ENCODE data around the gene KLHL30. TPM values are rescaled to one million over a fixed set of nuclear protein-coding genes. Genes with fewer than 3 reads are reported as not detected.

Gene KLHL30
- total RNA-seq, 2 experiments from 2014 or later = 0.09 to 1.9 TPM

GRCh38 chr2:238143239-238143951 lies 4.9 kb downstream of the KLHL30 start:
- no peak for DNase-seq (ENCODE audit: low spot score)
- intact Hi-C loops (cut with micrococcal nuclease; ENCODE audit: unreplicated experiment) = no loop called here
- H3K79me2 ChIP-seq (ENCODE audit: insufficient read depth, low read depth, low read length) = no peaks in the 10 kb centered on the region
- H3K27ac ChIP-seq (ENCODE audit: low read depth, low read length, poor library complexity, severe bottlenecking) = no peak overlapping the region
- no TSS peak for BruUV-seq (replicated peaks)
- H4K20me1 ChIP-seq (ENCODE audit: insufficient read depth, low read length) = no peaks in the 10 kb centered on the region
- TF ChIP-seq CTCF (conservative IDR thresholded peaks at IDR 0.05; ENCODE audit: low read length) = no peak
- POLR2A ChIA-PET = no interaction called here
- H3K4me3 ChIP-seq (ENCODE audit: low read depth, low read length, poor library complexity, severe bottlenecking) = no peak overlapping the region
- H3K9me2 ChIP-seq (ENCODE audit: insufficient read depth, low read length) = no peaks in the 10 kb centered on the region
- no peak overlapping the region for H3K4me2 ChIP-seq (ENCODE audit: low read length)
- peaks cover 17% of the 10 kb centered on the region for H3K4me1 ChIP-seq (ENCODE audit: insufficient read depth, low read length, poor library complexity, severe bottlenecking)
- H3K9me3 ChIP-seq (ENCODE audit: low read length) = no peaks in the 10 kb centered on the region
- H3K36me3 ChIP-seq (ENCODE audit: insufficient read depth, low read length) = no peaks in the 10 kb centered on the region
- no peak overlapping the region for H2AFZ ChIP-seq (ENCODE audit: low read length)
- CTCF ChIA-PET (ENCODE audit: unreplicated experiment) = no interaction called here

- intact Hi-C loops (cut with micrococcal nuclease; ENCODE audit: unreplicated experiment) = no loop called here
- Histone ChIP-seq H3K79me2 (ENCODE audit: insufficient read depth, low read depth, low read length) (no peaks in the 10 kb centered on the region), H3K4me2 (ENCODE audit: low read length) (no peak overlapping the region), H3K27ac (ENCODE audit: low read depth, low read length, poor library complexity, severe bottlenecking) (no peak overlapping the region), H4K20me1 (ENCODE audit: insufficient read depth, low read length) (no peaks in the 10 kb centered on the region), H3K36me3 (ENCODE audit: insufficient read depth, low read length) (no peaks in the 10 kb centered on the region), H3K9me2 (ENCODE audit: insufficient read depth, low read length) (no peaks in the 10 kb centered on the region), H2AFZ (ENCODE audit: low read length) (no peak overlapping the region), H3K9me3 (ENCODE audit: low read length) (no peaks in the 10 kb centered on the region), H3K4me3 (ENCODE audit: low read depth, low read length, poor library complexity, severe bottlenecking) (no peak overlapping the region), H3K4me1 (ENCODE audit: insufficient read depth, low read length, poor library complexity, severe bottlenecking) (peaks cover 9% of the 10 kb centered on the region)
- DNase-seq (ENCODE audit: low spot score) = no peak
- POLR2A ChIA-PET = no interaction called here
- no TSS peak for BruUV-seq (replicated peaks)
- TF ChIP-seq CTCF (conservative IDR thresholded peaks at IDR 0.05; ENCODE audit: low read length) = no peak
- no peak for TF ChIP-seq EZH2phosphoT487 (IDR thresholded peaks at IDR 0.05; ENCODE audit: borderline replicate concordance, low read depth, low read length)
- CTCF ChIA-PET (ENCODE audit: unreplicated experiment) = no interaction called here
These were observed 5.8 kb downstream of the KLHL30 start for GRCh38 chr2:238144262-238144661.

GRCh38 chr2:238145046-238145445 lies 6.6 kb downstream of the KLHL30 start:
- intact Hi-C loops (cut with micrococcal nuclease; ENCODE audit: unreplicated experiment) = no loop called here

More at GRCh38 chr2:238145046-238145445, 6.6 kb downstream of the KLHL30 start:
- Histone ChIP-seq H3K36me3 (ENCODE audit: insufficient read depth, low read length) (no peaks in the 10 kb centered on the region), H3K9me2 (ENCODE audit: insufficient read depth, low read length) (no peaks in the 10 kb centered on the region), H3K79me2 (ENCODE audit: insufficient read depth, low read depth, low read length) (no peaks in the 10 kb centered on the region), H3K27ac (ENCODE audit: low read depth, low read length, poor library complexity, severe bottlenecking) (no peak overlapping the region), H3K4me2 (ENCODE audit: low read length) (no peak overlapping the region), H3K4me3 (ENCODE audit: low read depth, low read length, poor library complexity, severe bottlenecking) (no peak overlapping the region), H4K20me1 (ENCODE audit: insufficient read depth, low read length) (no peaks in the 10 kb centered on the region), H3K4me1 (ENCODE audit: insufficient read depth, low read length, poor library complexity, severe bottlenecking) (peaks cover 7% of the 10 kb centered on the region), H2AFZ (ENCODE audit: low read length) (no peak overlapping the region), H3K9me3 (ENCODE audit: low read length) (no peaks in the 10 kb centered on the region)
- no TSS peak for BruUV-seq (replicated peaks)
- no peak for TF ChIP-seq EZH2phosphoT487 (IDR thresholded peaks at IDR 0.05; ENCODE audit: borderline replicate concordance, low read depth, low read length)
- TF ChIP-seq CTCF (conservative IDR thresholded peaks at IDR 0.05; ENCODE audit: low read length) = no peak
- POLR2A ChIA-PET = no interaction called here
- DNase-seq (ENCODE audit: low spot score) = no peak
- CTCF ChIA-PET (ENCODE audit: unreplicated experiment) = no interaction called here
